ENCODE data around the gene OXSR1. TPM values are rescaled to one million over a fixed set of nuclear protein-coding genes. Genes with fewer than 3 reads are reported as not detected.

The OXSR1 gene
- total and polyA plus RNA-seq, 10 of the 15 experiments (the other 5 are each of a cell fraction or from before 2014, with no cell fraction given): 12.4 to 54.6 (median 35.7) TPM

GRCh38 chr3:38264353-38264771 lies 99.0 kb downstream of the OXSR1 start (continued):
- TF ChIP-seq, protein P1, sequence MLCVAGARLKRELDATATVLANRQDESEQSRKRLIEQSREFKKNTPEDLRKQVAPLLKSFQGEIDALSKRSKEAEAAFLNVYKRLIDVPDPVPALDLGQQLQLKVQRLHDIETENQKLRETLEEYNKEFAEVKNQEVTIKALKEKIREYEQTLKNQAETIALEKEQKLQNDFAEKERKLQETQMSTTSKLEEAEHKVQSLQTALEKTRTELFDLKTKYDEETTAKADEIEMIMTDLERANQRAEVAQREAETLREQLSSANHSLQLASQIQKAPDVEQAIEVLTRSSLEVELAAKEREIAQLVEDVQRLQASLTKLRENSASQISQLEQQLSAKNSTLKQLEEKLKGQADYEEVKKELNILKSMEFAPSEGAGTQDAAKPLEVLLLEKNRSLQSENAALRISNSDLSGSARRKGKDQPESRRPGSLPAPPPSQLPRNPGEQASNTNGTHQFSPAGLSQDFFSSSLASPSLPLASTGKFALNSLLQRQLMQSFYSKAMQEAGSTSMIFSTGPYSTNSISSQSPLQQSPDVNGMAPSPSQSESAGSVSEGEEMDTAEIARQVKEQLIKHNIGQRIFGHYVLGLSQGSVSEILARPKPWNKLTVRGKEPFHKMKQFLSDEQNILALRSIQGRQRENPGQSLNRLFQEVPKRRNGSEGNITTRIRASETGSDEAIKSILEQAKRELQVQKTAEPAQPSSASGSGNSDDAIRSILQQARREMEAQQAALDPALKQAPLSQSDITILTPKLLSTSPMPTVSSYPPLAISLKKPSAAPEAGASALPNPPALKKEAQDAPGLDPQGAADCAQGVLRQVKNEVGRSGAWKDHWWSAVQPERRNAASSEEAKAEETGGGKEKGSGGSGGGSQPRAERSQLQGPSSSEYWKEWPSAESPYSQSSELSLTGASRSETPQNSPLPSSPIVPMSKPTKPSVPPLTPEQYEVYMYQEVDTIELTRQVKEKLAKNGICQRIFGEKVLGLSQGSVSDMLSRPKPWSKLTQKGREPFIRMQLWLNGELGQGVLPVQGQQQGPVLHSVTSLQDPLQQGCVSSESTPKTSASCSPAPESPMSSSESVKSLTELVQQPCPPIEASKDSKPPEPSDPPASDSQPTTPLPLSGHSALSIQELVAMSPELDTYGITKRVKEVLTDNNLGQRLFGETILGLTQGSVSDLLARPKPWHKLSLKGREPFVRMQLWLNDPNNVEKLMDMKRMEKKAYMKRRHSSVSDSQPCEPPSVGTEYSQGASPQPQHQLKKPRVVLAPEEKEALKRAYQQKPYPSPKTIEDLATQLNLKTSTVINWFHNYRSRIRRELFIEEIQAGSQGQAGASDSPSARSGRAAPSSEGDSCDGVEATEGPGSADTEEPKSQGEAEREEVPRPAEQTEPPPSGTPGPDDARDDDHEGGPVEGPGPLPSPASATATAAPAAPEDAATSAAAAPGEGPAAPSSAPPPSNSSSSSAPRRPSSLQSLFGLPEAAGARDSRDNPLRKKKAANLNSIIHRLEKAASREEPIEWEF (IDR thresholded peaks at IDR 0.05; ENCODE audit: insufficient replicate concordance, low read depth, low read length): no peak
- TF ChIP-seq IKZF1 (conservative IDR thresholded peaks at IDR 0.05) (no peak), ASH2L (IDR thresholded peaks at IDR 0.05; ENCODE audit: borderline replicate concordance, low read depth) (no peak), TCF3 (IDR thresholded peaks at IDR 0.05; ENCODE audit: borderline replicate concordance, insufficient read depth, low read depth, low read length) (no peak), RBBP5 (conservative IDR thresholded peaks at IDR 0.05) (no peak), ZSCAN29 (IDR thresholded peaks at IDR 0.05) (no peak), IKZF2 (IDR thresholded peaks at IDR 0.05) (no peak)

DNA sequence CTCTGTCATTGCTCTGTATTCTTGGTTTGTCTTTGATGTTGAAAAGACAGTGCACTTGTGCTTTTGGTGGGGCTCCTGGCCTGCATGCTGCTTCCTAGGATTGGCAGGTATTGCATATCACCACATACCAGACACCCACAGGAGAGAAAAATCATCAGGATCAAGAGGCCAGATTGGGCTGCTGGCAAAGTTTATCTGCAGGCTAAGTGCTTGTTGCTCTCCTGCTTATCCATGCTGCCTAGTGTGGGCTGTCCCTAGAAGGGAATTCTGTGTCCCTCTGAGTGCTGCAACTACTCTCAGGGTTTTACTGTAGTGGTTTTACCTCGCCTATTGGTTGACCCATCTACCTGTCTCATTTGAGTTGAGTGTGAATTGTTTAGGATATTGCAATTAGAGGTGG lies 99.4 kb downstream of the OXSR1 start:
- 0% methylated on average over 1 of the region's 1 CpG for WGBS (ENCODE audit: insufficient coverage, insufficient replicate concordance, low lambda C conversion rate, missing lambda C conversion rate)
- no peaks in the 10 kb centered on the region for H3K79me2 ChIP-seq (ENCODE audit: control insufficient read depth, insufficient read depth, low read length)
- in situ Hi-C loops (cut with MboI) (no loop called here), intact Hi-C loops (cut with micrococcal nuclease; ENCODE audit: unreplicated experiment) (no loop called here)
- no peaks in the 10 kb centered on the region for H3K9me3 ChIP-seq (replicated peaks; ENCODE audit: control insufficient read depth, insufficient read depth, low read length)
- no peak overlapping the region for H3K4me3 ChIP-seq
- H4K20me1 ChIP-seq (ENCODE audit: control insufficient read depth, insufficient read depth): no peaks in the 10 kb centered on the region
- H3K27ac ChIP-seq (ENCODE audit: control insufficient read depth, insufficient read depth): no peak overlapping the region
- no peaks in the 10 kb centered on the region for H3K36me3 ChIP-seq (ENCODE audit: control insufficient read depth in 2 of 2, insufficient read depth in 2 of 2, low read length in 1 of 2)
- no TSS peak for BruUV-seq (replicated peaks)
- ChIA-PET SMC1A (ENCODE audit: uncharacterized antibody, unreplicated experiment) (no interaction called here), POLR2A (no interaction called here), RAD21 (ENCODE audit: unreplicated experiment) (interaction anchor here (1.2 kb wide), 1 partner anchor 9 kb away, joined by 3 read pairs; no protein-coding TSS in a partner anchor), CTCF (no interaction called here)
- peaks cover 14% of the 10 kb centered on the region for H3K4me1 ChIP-seq (ENCODE audit: control insufficient read depth, insufficient read depth, low read length)
- H3K27me3 ChIP-seq (replicated peaks in 1 of 2; ENCODE audit: control insufficient read depth in 2 of 2, insufficient read depth in 2 of 2, low read length in 1 of 2): no peaks in the 10 kb centered on the region
- ATAC-seq (no peak), FAIRE-seq (no peak), DNase-seq (ENCODE audit: low read depth, low spot score) (no peak)
- no peak overlapping the region for H3K9ac ChIP-seq (ENCODE audit: control insufficient read depth, insufficient read depth, low read length)
- H3K4me2 ChIP-seq (ENCODE audit: control insufficient read depth, insufficient read depth): no peak overlapping the region
- no peak for TF ChIP-seq RFX5 (IDR thresholded peaks at IDR 0.05; ENCODE audit: low read depth, low read length)
- no peak for TF ChIP-seq IRF4 (IDR thresholded peaks at IDR 0.05; ENCODE audit: low read depth, low read length)
- TF ChIP-seq, protein P2, sequence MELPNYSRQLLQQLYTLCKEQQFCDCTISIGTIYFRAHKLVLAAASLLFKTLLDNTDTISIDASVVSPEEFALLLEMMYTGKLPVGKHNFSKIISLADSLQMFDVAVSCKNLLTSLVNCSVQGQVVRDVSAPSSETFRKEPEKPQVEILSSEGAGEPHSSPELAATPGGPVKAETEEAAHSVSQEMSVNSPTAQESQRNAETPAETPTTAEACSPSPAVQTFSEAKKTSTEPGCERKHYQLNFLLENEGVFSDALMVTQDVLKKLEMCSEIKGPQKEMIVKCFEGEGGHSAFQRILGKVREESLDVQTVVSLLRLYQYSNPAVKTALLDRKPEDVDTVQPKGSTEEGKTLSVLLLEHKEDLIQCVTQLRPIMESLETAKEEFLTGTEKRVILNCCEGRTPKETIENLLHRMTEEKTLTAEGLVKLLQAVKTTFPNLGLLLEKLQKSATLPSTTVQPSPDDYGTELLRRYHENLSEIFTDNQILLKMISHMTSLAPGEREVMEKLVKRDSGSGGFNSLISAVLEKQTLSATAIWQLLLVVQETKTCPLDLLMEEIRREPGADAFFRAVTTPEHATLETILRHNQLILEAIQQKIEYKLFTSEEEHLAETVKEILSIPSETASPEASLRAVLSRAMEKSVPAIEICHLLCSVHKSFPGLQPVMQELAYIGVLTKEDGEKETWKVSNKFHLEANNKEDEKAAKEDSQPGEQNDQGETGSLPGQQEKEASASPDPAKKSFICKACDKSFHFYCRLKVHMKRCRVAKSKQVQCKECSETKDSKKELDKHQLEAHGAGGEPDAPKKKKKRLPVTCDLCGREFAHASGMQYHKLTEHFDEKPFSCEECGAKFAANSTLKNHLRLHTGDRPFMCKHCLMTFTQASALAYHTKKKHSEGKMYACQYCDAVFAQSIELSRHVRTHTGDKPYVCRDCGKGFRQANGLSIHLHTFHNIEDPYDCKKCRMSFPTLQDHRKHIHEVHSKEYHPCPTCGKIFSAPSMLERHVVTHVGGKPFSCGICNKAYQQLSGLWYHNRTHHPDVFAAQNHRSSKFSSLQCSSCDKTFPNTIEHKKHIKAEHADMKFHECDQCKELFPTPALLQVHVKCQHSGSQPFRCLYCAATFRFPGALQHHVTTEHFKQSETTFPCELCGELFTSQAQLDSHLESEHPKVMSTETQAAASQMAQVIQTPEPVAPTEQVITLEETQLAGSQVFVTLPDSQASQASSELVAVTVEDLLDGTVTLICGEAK (IDR thresholded peaks at IDR 0.05; ENCODE audit: borderline replicate concordance): no peak
- H2AFZ ChIP-seq (ENCODE audit: control insufficient read depth, low read depth, low read length): no peak overlapping the region

Data from GM12878 (cell line).